GM19395 (cell line): ENCODE results near the gene BCL7B.
"Not testable (repeated sequence)": the region's sequence is repeated elsewhere in the genome, so short reads cannot be mapped to it uniquely, and the experiment has no call there.

Source experiments
- ATAC-seq: cut with Tn5 transposase; IDR thresholded peaks from one replicate; pipeline ENCODE4 v1.9.1; 2021; ENCODE audit warnings: mild to moderate bottlenecking, moderate library complexity; ENCODE audit not compliant: unreplicated experiment

Gene BCL7B

DNA sequence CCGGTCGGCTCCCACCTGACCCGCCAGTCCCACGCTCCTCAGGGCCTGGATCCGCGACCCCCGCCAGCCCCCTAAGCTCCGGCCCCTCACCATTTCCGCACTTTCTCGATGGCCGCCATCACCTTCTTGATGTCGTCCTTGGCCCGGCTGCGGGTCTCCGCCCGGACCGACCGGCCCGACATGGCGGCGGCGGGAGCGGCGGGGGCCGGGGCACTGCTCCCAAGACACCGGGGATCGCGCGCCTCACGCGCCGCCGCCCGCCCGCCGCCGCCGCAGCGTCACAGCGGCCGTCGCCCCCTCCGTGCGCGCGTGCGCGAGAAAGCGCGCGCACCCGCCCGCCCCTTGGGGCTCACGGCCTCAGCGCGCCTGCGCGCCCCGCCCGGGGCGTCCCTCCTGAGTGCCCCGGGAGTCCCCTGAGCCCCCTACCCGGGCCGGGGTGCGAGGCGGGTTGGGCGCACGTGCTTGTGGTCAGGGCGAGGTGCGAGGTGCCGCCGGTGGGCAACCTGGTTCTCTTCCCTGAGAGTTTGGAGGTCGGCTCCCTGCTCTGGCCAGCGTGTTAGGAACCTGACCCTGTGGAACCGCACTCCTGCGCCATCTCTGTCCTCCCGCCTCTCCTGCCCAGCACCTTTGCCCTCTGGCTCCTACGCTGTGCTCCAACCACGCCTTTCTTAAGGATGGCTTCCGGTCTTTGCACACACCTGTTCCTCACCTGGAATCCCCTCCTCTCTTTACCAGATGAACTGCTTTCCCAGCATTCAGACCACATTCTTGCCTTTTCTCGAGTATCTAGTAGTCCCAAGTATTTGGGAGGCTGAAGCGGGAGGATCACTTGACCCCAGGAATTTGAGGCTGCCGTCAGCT lies at the start of gene BCL7B:
Gene BCL7B, minus strand, starts transcription at position 294 of the 861 bp plus-strand sequence. Its CDS starts 112 bp downstream, at position 182.
- ATAC-seq = peak; percentile 48

DNA sequence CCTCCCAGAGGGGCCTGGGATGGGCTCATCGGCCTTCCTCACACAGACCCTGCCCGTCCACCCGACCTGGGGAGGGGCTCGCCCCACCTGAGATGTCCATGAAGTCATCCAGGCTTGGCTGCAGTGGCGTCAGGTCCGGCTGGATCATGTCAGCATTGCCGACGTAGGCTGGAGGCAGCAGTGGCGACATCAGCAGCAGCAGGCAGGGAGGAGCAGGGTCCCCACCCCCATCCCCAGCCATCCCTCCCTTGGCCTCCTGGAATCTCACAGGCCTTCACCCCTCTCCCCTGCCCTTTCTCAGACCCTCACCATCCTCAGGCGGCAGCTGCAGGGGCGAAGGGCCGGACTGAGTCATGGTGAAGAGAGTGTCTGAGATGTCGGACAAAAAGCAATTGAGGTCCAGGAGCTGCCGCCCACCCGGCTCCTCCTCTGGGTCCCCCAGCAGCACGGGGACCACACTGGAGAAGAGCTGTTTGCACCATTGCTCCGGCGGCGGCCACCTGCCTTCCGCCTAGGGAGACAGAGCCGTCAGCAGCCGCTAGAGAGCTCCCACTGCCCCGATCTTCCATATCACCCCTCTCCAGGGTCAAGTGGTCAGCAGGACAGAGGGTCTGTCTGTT lies 48.2 kb upstream of the BCL7B start:
- no peak for ATAC-seq

DNA sequence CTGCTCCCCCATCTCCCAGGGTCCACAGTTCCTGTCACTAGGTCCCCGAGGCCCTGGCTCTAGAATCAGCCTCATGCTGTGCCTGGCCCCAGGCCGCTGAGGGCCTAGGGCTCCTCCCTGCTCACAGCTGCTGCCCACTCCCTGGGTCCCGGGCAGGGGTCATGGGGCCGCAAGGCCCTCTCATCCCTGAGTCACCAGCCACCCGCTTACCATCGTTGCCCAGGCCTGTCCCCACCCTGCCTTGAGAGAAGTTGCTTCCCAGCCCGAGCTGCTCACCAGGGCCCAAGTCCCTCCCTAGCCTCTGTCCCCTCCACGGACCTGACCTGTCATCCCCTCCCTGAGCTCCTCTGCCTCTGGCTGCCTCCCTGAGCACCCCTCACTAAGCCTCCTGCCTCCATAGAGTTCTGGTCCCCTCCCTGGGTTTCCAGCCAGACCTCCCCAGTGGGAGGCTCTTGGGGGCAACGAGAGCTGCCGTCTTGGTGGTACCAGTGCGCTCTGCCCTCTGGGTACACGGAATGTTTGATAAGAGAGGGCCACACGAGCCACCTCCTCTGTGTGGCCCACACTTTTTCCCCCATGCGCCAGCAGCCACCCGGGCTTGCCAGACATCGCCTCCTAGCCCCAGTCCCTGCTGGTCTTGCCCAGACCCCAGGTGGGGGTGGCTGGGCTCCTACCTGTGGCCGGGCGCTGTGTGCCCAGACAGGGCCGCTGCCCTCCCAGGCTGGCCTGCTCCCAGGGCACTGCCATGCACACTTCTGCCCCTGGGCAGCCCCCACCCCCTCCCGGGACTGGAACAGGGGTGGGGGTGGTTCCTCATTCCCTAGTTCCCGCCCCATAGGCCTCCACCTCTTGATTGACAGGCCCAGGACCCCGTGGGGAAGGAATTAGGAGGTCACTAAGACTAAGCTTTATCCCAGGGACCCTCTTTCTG lies 45.5 kb upstream of the BCL7B start:
- ATAC-seq = no peak

DNA sequence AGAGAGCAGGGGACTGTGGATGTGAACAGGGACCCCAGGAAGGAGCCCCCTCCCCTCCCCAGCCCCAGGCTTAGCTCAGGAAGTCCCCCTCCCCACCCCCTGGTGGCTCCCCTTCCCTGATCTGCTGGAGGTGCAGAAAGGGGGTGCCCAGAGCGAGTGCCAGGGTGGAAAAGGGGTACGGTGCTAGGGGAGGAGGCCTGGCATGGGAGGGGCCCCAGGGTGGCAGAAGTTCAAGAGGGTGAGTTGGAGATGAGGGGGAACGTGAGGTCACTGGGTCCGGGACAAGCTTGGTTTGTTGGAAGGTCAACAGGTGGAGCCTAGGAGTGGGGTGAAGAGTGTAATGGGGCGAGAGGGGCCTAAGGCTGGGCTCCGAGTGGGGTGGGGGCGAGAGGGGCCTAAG lies 42.4 kb upstream of the BCL7B start:
- ATAC-seq = no peak

DNA sequence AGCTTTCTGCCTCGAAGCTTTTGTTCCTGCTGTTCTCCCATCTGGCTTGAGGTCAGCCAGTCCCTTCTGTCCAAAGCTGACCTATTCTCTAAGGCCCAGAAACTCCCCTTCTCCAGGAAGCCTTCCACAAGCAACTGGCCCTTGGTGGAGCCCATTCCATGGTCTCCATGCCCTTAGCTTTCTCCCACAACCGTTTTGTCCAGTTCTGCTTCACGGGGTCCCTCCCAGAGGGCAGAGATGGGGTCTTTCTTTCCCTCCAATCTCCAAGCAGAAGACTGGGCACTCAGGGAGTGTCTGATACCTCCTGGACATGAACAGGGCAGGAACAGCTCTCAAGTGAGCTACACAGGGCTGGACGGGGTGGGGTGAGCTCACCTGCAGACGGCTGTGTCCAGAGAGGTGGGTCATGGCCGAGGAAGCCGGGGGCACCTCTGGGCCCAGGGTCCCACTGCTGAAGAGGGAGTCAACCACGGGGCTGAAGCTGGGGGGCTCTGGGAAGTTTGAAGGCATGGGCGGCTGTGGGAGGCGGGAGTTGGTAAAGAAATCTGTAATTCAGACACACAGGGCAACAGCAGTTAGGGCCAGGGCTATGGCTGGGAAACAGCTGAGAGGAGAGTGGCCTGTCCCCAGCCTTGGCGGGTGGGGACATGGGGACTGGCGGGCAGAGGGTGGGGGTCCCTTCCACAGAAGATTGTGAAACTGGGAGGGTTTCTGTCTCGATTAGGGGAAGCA lies 41.8 kb upstream of the BCL7B start:
- ATAC-seq = no peak

DNA sequence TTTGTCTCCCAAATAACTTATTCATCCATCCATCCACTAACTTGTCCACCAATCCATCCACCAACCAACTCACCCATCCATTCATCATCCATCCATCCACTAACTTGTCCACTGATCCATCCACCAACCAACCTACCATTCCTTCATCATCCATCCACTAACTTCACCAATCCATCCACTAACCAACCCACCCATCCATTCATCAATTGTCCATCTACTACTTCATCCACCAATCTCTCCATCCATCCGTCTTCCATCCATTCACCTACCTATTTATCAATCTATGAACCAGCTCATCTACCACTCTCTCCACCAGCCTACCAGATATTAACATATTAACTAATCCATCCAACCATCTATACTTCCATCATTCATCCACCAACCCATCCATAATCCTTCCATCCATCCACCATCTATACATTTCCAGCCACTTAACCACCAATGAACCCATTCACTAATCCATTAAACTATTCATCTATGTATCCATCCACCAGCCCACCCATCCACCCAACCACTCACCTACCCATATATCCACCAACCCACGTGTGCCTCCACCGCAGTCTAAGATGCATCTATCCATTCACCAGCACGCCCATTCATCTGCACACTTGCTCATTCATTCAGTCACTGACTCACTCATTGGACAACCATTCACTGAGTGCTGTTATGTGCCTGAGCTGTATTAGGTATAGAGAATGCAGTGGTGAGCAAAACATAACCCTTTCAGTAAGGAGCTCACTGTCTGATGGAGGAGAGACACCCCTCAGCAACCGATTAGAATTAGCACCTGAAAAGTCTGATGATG lies 40.7 kb upstream of the BCL7B start:
- ATAC-seq = no peak

DNA sequence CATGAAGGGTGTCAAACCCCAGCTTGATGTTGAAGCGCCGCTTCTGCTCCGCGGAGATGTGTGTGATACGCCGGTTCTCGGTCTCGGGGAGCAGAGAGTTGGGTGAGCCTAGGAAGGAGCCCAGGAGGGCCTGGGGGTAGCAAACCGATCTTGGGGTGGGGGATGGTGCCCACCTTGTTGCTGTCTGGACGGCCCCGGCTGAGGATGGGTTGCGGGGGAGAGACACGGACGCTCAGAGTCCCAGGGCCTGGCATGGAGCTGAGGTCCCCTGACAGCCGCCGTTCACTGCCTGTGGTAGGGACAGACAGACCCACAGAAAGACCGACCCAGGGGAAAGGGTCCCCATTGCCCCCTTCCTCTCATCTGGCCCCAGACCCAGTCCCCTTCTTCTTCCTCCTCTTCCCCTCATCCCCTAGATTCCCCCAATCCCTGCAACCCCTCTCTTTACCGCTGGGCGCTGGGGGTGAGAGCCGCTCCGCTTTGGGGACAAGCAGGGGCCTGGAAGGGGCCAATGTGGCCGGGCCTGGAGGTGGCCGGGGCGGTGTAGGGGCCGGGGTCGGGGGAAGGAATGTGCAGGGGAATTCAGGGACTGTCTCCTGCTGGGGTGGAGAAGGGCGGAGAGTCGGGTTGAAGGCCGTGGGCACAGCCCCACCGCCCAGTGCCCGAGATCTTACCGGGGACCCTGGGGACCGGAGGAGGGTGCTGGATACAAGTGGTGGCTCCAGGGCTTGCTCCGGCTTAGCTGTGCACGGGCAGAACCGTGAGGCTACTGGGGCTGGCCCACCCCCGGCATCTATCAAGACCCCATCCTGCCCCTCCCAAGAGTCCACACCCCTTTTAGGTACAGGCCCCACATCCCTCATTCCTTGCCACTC lies 38.9 kb upstream of the BCL7B start:
- no peak for ATAC-seq

DNA sequence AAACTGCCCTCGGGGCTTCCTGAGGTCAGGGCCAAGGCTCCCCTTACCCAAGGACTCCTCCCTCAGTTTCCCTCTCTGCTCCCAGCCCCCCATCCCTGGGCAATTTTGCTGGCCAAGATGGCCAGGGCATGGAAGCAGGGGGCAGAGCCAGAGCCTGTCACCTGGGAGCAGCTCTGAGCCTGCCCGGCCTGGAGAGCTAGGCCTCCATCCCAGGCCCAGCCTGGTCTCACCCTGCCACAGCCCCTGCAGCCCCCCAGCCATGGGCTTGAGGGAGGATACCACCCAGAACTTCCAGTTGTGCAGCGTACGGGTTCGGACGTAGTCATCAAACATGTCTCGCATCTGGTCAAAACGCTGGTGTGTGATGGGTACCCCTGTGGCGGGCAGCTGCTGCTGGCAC lies 37.9 kb upstream of the BCL7B start:
- no peak for ATAC-seq

DNA sequence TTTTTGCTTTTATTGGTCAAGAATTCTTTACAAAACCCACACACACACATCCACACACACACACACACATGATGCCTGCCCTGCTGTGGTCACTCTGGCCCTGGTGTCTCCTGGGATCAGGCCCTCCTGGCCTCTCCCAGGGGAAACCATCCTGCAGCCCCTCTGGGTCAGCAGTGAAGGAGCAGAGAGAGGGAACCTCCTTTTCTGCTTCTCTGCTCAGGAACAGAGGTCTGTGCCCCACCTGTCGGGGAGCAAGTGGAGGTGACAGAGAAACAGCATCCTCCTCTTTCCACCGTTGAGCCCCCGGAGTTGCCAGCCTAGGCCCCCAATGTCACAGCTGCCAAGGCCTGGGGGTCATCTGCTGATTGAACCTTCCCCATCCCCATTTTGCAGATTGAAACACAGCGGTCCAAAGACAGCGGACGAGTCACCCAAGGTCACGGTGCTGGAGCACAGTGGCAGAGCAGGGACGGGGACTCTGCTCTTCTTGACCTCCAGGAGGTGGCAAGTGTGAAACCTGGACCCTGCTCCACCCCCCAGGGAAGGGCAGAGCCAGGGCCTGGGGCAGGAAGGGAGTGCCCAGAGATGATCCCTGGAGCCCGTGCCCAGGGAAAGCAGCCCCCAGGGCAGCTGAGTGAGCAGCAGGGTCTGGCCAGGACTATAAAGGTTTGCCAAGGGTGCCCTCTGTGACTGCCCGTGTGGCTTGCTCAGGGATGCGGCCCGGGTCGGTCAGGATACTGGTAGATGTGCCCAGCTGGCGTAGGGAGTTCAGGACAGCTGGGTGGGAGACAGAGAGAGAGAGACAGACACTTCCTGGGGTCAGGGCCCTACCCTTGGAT lies 35.9 kb upstream of the BCL7B start:
- ATAC-seq = no peak

DNA sequence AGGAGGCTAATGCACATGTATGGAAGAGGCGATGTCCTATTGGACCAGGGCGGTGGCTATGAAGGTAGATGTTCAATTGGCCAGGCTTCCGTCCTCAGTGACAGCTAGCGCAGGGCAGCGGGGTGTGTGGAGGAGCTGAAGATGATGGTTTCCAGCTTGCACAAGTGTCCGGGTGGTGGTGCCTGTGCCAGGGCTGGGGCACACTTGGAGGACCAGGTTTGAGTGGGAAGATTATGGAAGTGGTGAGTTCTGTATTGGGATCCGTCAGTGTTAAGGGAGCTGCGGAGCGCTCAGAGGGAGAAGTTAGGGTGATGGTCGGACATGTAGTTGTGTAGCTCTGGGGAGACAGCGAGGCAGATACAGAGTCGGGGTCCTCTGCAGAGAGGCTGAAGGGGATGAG lies 29.4 kb upstream of the BCL7B start:
- no peak for ATAC-seq

DNA sequence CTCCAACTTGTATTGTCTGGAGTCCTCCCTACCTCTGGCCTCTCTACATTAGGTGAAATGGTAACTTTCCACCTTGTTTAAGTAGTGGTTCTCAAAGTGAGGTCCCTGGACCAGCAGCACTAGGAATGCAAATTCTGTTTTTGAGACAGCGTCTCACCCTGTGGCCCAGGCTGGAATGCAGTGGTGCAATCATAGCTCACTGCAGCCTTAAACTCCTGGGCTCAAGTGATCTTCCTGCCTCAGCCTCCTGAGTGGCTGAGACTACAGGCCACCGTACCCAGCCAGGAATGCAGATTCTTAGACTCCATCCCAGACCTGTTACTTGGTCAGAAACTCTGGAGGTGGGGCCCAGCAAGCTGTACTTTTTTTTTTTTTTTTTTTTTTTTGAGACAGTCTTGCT lies 27.7 kb upstream of the BCL7B start:
- no peak for ATAC-seq

DNA sequence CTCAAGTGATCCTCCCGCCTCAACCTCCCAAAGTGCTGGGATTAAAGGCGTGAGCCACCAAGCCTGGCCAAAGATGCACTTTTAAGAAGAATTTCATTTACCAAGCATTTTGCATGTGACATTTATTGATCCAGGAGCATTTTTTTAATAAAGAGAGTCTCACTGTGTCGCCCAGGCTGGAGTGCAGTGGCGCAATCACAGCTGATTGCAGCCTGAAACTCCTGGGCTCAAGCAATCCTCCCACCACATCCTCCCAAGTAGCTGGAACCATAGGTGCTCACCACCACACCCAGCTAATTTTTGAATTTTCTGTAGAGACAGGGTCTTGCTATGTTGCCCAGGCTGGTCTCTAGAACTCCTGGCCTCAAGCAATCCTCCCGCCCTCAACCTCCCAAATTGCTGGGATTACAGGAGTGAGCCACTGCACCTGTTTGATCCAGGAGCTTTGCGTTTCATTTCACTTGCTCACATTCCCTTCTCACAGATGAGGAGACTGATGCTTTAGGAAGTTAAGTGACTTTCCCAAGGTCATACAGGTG lies 25.2 kb upstream of the BCL7B start:
- ATAC-seq = no peak

DNA sequence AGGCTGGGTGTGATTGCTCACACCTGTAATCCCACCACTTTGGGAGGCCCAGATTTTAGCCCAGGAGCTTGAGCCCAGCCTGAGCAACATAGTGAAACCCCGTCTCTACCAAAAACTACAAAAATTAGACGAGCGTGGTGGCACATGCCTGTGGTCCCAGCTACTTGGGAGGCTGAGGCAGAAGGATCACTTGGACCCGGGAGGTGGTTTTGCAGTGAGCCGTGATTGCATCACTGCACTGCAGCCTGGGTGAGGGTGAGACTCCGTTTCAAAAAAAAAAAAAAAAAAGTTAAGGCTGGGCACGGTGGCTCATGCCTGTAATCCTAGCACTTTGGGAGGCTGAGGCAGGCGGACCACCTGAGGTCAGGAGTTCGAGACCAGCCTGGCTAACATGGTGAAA lies 23.5 kb upstream of the BCL7B start:
- ATAC-seq = not testable (repeated sequence)

DNA sequence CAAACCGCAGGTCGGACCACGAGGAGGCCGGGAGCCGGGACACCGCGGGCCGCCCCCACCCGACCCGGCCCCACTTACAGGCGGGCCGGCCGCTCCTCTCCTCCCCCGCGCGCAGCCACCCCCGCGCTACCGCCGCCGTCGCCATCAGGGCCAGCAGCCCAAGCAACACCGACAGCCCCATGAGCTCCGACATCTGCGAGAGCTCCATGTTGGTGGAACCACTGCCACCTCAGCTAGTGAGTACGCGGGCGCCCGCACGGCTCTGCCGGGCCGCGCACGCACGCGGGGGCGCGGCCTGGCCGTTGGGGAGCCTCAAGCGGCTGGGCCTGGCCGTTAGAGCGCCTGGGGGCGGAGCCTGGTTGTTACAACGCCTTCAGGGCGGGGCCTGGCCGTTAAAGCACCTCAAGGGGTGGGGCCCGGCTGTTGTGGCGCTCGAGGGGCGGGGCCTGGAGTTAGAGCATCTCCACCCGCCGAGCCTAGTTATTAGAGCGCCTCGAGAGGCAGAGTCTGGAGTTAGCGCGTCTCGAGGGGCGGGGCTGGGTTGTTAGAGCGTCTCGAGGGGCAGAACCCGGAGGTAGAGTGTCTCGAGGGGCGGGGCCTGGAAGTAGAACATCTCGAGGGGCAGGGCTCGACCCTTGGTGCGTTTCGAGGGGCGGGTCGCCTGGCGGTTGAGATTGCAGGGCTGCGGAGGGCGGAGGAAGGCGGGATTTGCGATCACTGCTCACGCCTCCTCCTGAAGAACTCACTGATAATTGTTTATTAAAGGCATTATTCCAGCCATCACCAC lies 21.0 kb upstream of the BCL7B start, which contains the start of gene TBL2:
Gene TBL2, minus strand, starts transcription at position 238 of the 787 bp plus-strand sequence. Its CDS starts 30 bp downstream, at position 208.
- ATAC-seq = peak; percentile 88

DNA sequence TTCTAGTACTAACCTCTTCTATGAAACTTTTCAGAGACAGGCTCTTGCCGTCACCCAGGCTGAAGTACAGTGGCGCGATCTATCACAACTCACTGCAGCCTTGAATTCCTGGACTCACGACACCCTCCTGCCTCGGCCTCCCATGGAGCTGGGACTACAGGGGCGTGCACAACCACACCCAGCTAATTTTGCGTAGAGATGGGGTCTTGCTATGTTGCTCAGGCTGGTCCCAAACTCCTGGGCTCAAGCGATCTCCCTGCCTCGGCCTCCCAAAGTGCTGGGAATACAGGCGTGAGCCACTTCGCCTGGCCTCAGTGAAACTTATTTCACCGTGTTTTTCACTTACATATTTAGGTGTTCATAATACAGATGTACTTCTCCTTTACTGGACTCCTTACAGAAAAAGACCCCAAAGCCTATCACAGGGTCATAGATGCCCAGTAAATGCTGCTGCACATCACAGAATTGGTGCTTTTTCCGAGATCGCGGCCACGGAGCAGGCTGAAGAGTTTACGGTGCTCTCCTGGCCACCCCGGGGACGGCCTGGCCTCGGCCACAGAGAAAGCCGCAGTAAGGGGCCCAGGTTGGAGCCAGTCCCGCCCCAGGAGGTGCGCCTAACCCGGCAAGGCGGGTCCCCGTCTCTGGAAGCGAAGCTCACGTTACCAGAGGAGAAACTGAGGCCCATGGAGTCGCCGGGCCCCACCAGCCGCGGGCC lies 20.3 kb upstream of the BCL7B start:
- ATAC-seq = peak; percentile 21

DNA sequence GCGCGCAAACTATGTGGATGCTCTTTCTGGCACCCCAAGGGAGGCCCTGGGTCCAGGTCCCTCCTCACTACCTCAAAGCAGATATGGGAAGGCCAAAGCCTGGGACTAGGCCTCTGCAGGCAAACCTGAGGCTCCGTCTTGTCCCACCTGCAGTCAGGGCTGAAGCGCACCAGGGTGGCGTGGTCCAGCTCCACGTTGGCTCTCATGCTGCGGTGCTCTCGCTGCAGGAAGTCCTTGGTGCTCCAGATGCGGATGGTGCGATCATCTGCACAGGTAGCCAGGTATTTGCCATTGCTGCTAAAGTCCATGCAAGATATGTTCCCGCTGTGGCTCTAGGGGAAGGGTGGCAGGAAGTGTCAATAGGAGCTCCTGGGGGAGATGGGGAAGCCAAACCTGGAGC lies 16.3 kb upstream of the BCL7B start:
- ATAC-seq = no peak
